H1 (cell line): Measurements from ENCODE around the gene AKR1C3. TPM values are rescaled to one million over a fixed set of nuclear protein-coding genes. Genes with fewer than 3 reads are reported as not detected.

Experiments
- CTCF ChIA-PET: fragments of 300-600 bp; sonication (Branson Sonifier 250); formaldehyde crosslinking; loops from one replicate; lab custom pipeline; 2021; ENCODE audit not compliant: partially characterized antibody; lab: Charles Lee
- POLR2A ChIA-PET: fragments of 300-600 bp; sonication (Branson Sonifier 250); formaldehyde crosslinking; loops from one replicate; lab custom pipeline; 2021; ENCODE audit warnings: inconsistent platforms; ENCODE audit not compliant: partially characterized antibody; lab: Charles Lee
- DNase-seq, 2 experiments: peaks; one replicate each; pipeline versions ENCODE4 v3.0.0 to v3.0.0-alpha.2; 2010 to 2022; ENCODE audit warnings: low spot score in 2 of 2, low read depth in 1 of 2, mixed read lengths in 1 of 2
- FAIRE-seq: peaks from 2 replicates; lab custom pipeline; 2011; peaks lifted over from hg19 to GRCh38; lab: Jason Lieb, UNC
- H2AFZ ChIP-seq: 2 replicates; pipeline ENCODE4 v1.8.1; 2012; ENCODE audit warnings: low read length, inconsistent platforms
- H2AK5ac ChIP-seq: 2 replicates; pipeline ENCODE4 v1.6.1; 2013; ENCODE audit warnings: low read depth, low read length
- H2BK120ac ChIP-seq: replicated peaks from 2 replicates; pipeline ENCODE3; 2013; ENCODE audit warnings: low read depth, low read length, inconsistent platforms
- H2BK12ac ChIP-seq: 2 replicates; pipeline ENCODE4 v1.6.1; 2013; ENCODE audit warnings: low read depth, low read length
- H2BK15ac ChIP-seq: 2 replicates; pipeline ENCODE4 v1.6.1; 2013; ENCODE audit warnings: low read length
- H2BK20ac ChIP-seq: 2 replicates; pipeline ENCODE4 v1.6.1; 2013; ENCODE audit warnings: low read length
- H2BK5ac ChIP-seq: 2 replicates; pipeline ENCODE4 v1.6.1; 2013; ENCODE audit warnings: low read depth, low read length
- H3K14ac ChIP-seq: 2 replicates; pipeline ENCODE4 v1.6.1; 2013; ENCODE audit warnings: inconsistent platforms; ENCODE audit not compliant: insufficient read length
- H3K18ac ChIP-seq: 2 replicates; pipeline ENCODE4 v1.6.1; 2013; ENCODE audit warnings: low read length; ENCODE audit errors: extremely low read depth
- H3K23ac ChIP-seq: 2 replicates; pipeline ENCODE4 v1.6.1; 2013; ENCODE audit warnings: inconsistent platforms; ENCODE audit not compliant: insufficient read length
- H3K23me2 ChIP-seq: 2 replicates; pipeline ENCODE4 v1.6.1; 2013; ENCODE audit warnings: low read depth, low read length
- H3K27ac ChIP-seq: 2 replicates; pipeline ENCODE4 v1.6.1; 2011; ENCODE audit warnings: low read depth, low read length, inconsistent platforms
- H3K27me3 ChIP-seq, 4 experiments: replicated peaks in 1 of 4; 1 replicate in 1 of 4; 2 replicates in 3 of 4; pipeline versions ENCODE4 v1.6.1 to v1.8.1; 2011 to 2013; ENCODE audit warnings: low read length in 3 of 4, mild to moderate bottlenecking in 3 of 4, inconsistent platforms in 2 of 4, mixed read lengths in 2 of 4, moderate library complexity in 1 of 4; ENCODE audit not compliant: control insufficient read depth in 3 of 4, insufficient read depth in 3 of 4; ENCODE audit errors: extremely low read depth in 1 of 4
- H3K36me3 ChIP-seq, 4 experiments: 2 replicates each; pipeline versions ENCODE4 v1.6.1 to v1.8.1; 2011 to 2013; ENCODE audit warnings: mild to moderate bottlenecking in 4 of 4, low read length in 3 of 4, moderate library complexity in 2 of 4, control low read depth in 1 of 4, inconsistent platforms in 1 of 4; ENCODE audit not compliant: insufficient read depth in 4 of 4, control insufficient read depth in 2 of 4
- H3K4ac ChIP-seq: replicated peaks from 2 replicates; pipeline ENCODE3; 2013; ENCODE audit warnings: low read length, low read depth, mixed read lengths, inconsistent platforms; ENCODE audit not compliant: insufficient read length
- H3K4me1 ChIP-seq, 4 experiments: replicated peaks in 1 of 4; 1 replicate in 1 of 4; 2 replicates in 3 of 4; pipeline versions ENCODE4 v1.6.1 to v1.8.1; 2011 to 2013; ENCODE audit warnings: low read length in 3 of 4, inconsistent platforms in 2 of 4, mixed read lengths in 1 of 4; ENCODE audit not compliant: insufficient read depth in 4 of 4, control insufficient read depth in 3 of 4
- H3K4me2 ChIP-seq, 2 experiments: 2 replicates each; pipeline versions ENCODE4 v1.6.1 to v1.8.1; 2011 to 2013; ENCODE audit warnings: low read depth in 2 of 2, low read length in 2 of 2, control low read depth in 1 of 2, inconsistent platforms in 1 of 2, mild to moderate bottlenecking in 1 of 2; ENCODE audit not compliant: insufficient read depth in 1 of 2
- H3K4me3 ChIP-seq, 4 experiments: fragments of 200-600, 300-600 bp in 1 of 4; sonication (generic), shearing (Covaris generic), sonication (Bioruptor Twin) in 1 of 4; 2 replicates each; pipeline versions ENCODE4 v1.5.1 to v1.8.1; 2011 to 2016; ENCODE audit warnings: low read length in 4 of 4, low read depth in 3 of 4, control low read depth in 2 of 4, inconsistent platforms in 2 of 4, mild to moderate bottlenecking in 2 of 4, mixed read lengths in 1 of 4, moderate library complexity in 1 of 4; ENCODE audit not compliant: insufficient read depth in 2 of 4; ENCODE audit errors: extremely low read depth in 1 of 4
- H3K56ac ChIP-seq: replicated peaks from 2 replicates; pipeline ENCODE3; 2013; ENCODE audit warnings: low read depth, mild to moderate bottlenecking, mixed read lengths, low read length, inconsistent platforms; ENCODE audit not compliant: insufficient read length
- H3K79me1 ChIP-seq: 2 replicates; pipeline ENCODE4 v1.6.1; 2013; ENCODE audit warnings: low read depth, low read length, control low read depth
- H3K79me2 ChIP-seq, 2 experiments: 2 replicates each; pipeline versions ENCODE4 v1.6.1 to v1.8.1; 2012 to 2013; ENCODE audit warnings: low read length in 2 of 2, mild to moderate bottlenecking in 2 of 2, inconsistent platforms in 1 of 2; ENCODE audit not compliant: insufficient read depth in 2 of 2, control insufficient read depth in 1 of 2
- H3K9ac ChIP-seq, 4 experiments: replicated peaks in 1 of 4; 1 replicate in 1 of 4; 2 replicates in 3 of 4; pipeline versions ENCODE4 v1.6.1 to v1.8.1; 2011 to 2013; ENCODE audit warnings: low read depth in 3 of 4, low read length in 3 of 4, control low read depth in 2 of 4, mild to moderate bottlenecking in 2 of 4, moderate library complexity in 2 of 4, inconsistent platforms in 1 of 4; ENCODE audit errors: extremely low read depth in 1 of 4
- H3K9me3 ChIP-seq, 2 experiments: 2 replicates each; pipeline versions ENCODE4 v1.6.1 to v1.8.1; 2012 to 2013; ENCODE audit warnings: mild to moderate bottlenecking in 2 of 2, moderate library complexity in 2 of 2, control low read depth in 1 of 2, inconsistent platforms in 1 of 2, low read depth in 1 of 2, low read length in 1 of 2, mixed read lengths in 1 of 2; ENCODE audit not compliant: insufficient read depth in 2 of 2
- H4K20me1 ChIP-seq, 2 experiments: replicated peaks in 1 of 2; 2 replicates each; pipeline versions ENCODE3 to v1.8.1; 2011 to 2013; ENCODE audit warnings: inconsistent platforms in 2 of 2, low read length in 2 of 2, mild to moderate bottlenecking in 1 of 2; ENCODE audit not compliant: insufficient read depth in 2 of 2, control insufficient read depth in 1 of 2
- H4K5ac ChIP-seq: 2 replicates; pipeline ENCODE4 v1.6.1; 2013; ENCODE audit warnings: low read length, low read depth, mixed read lengths, inconsistent platforms; ENCODE audit not compliant: insufficient read length
- H4K8ac ChIP-seq: 2 replicates; pipeline ENCODE4 v1.8.0; 2013; ENCODE audit warnings: mild to moderate bottlenecking, moderate library complexity, low read length, inconsistent platforms; ENCODE audit not compliant: insufficient read depth; ENCODE audit errors: extremely low read depth
- H4K91ac ChIP-seq: replicated peaks from 2 replicates; pipeline ENCODE3; 2013; ENCODE audit warnings: low read length, mixed read lengths, inconsistent platforms; ENCODE audit not compliant: insufficient read length
- BACH1 ChIP-seq: IDR thresholded peaks from 2 replicates; pipeline ENCODE4 v1.6.1; 2012; ENCODE audit warnings: low read length, improper control_type of control experiment
- CTBP2 ChIP-seq: IDR thresholded peaks from 2 replicates; pipeline ENCODE4 v1.7.0; 2011; ENCODE audit warnings: borderline replicate concordance, mild to moderate bottlenecking, moderate library complexity, mixed read lengths, low read length; ENCODE audit not compliant: insufficient read depth, insufficient read length
- POLR2A ChIP-seq, 2 experiments: IDR thresholded peaks; 1 replicate in 1 of 2; 2 replicates in 1 of 2; pipeline ENCODE4 v1.6.1; 2011; ENCODE audit warnings: low read depth in 2 of 2, low read length in 2 of 2, mild to moderate bottlenecking in 2 of 2; ENCODE audit errors: control extremely low read depth in 1 of 2
- RBBP5 ChIP-seq: IDR thresholded peaks from 2 replicates; pipeline ENCODE4 v1.7.1; 2012; ENCODE audit warnings: low read depth, mild to moderate bottlenecking, inconsistent platforms, low read length, moderate library complexity, borderline replicate concordance
- SRF ChIP-seq: IDR thresholded peaks from 2 replicates; pipeline ENCODE4 v1.6.1; 2011; ENCODE audit warnings: mild to moderate bottlenecking, low read depth, low read length, moderate library complexity
- ZNF274 ChIP-seq: IDR thresholded peaks from 2 replicates; pipeline ENCODE4 v1.7.0; 2012; ENCODE audit warnings: low read length, borderline replicate concordance; ENCODE audit errors: extremely low read depth
- WGBS, 2 experiments: shearing (Covaris generic) in 1 of 2; methylation state at CpG; one replicate each; pipeline versions ENCODE4 v1.1.6 to v1.1.7; 2013 to 2015; ENCODE audit warnings: low lambda C conversion rate in 2 of 2, mixed read lengths in 2 of 2, inconsistent platforms in 1 of 2, low coverage in 1 of 2, missing lambda C conversion rate in 1 of 2; ENCODE audit not compliant: insufficient replicate concordance in 2 of 2, insufficient coverage in 1 of 2, insufficient read length in 1 of 2; ENCODE audit errors: extremely low coverage in 1 of 2, missing lambda C conversion rate in 1 of 2; 5-methylcytosine and 5-hydroxymethylcytosine counted together
- polyA plus RNA-seq, 7 experiments: library from polyadenylated mRNA; depleted of rRNA in 3 of 7; stranded (reverse) in 5 of 7; unstranded in 2 of 7; fragments of >200 nt in 5 of 7; fragments of 200-250 nt in 2 of 7; gene quantifications; 1 replicate in 5 of 7; 2 replicates in 1 of 7; 4 replicates in 1 of 7; pipeline versions ENCODE4 v1.2.1 to v1.2.3, GENCODE V29; 2011 to 2013; ENCODE audit warnings: missing spikeins in 2 of 7, mixed read lengths in 2 of 7
- total RNA-seq: library from RNA; stranded (reverse); fragmentation: NEBNext Ultra II Directional; extraction: Animal tissue kit (Norgen Biotek cat#: 25700); gene quantifications from 2 replicates; pipeline ENCODE4 v1.2.1, GENCODE V29; 2021

AKR1C3 gene
- total and polyA plus RNA-seq, 2 of the 8 experiments (the other 6 are each of a cell fraction or from before 2014, with no cell fraction given): 4.6 to 6.9 TPM

DNA sequence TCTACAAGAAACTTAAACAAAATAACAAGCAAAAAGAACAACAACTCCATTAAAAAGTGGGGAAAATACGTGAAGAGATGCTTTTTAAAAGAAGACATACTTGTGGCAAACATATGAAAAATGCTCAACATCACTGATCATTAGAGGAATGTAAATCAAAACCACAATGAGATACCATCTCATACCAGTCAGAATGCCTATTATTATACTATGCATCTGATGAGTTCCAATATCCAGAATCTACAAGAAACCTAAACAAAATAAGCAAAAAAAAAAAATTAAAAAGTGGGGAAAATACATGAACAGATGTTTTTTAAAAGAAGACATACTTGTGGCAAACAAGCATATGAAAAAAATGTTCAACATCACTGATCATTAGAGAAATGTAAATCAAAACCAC, 29.6 kb upstream of the AKR1C3 start:
- no peak for FAIRE-seq
- no peak overlapping the region for H3K18ac ChIP-seq
- no peaks in the 10 kb centered on the region for H3K79me1 ChIP-seq
- no peaks in the 10 kb centered on the region for H3K23me2 ChIP-seq
- H3K23ac ChIP-seq: no peak overlapping the region
- ChIA-PET POLR2A (no interaction called here), CTCF (interaction anchor here (1.8 kb wide), 1 partner anchor 25 kb away, joined by 7 read pairs; no protein-coding TSS in a partner anchor)
- no peaks in the 10 kb centered on the region for H3K27me3 ChIP-seq
- TF ChIP-seq CTBP2: no peak
- TF ChIP-seq RBBP5: no peak
- TF ChIP-seq ZNF274: no peak
- TF ChIP-seq BACH1: no peak
- TF ChIP-seq SRF: no peak
- no peak for TF ChIP-seq POLR2A (IDR thresholded peaks at IDR 0.05; ENCODE audit: control extremely low read depth in 1 of 2, low read depth in 2 of 2, low read length in 2 of 2)
- no peak overlapping the region for H3K4me3 ChIP-seq
- no peak overlapping the region for H2AFZ ChIP-seq
- peaks cover 6 to 11% of the 10 kb centered on the region in 2 experiments; a peak in 2 of 4 replicates for H3K9me3 ChIP-seq
- H2BK120ac ChIP-seq: no peak overlapping the region
- no peak overlapping the region for H3K14ac ChIP-seq
- no peaks in the 10 kb centered on the region for H4K20me1 ChIP-seq
- H3K4me2 ChIP-seq: no peak overlapping the region
- H2AK5ac ChIP-seq: no peak overlapping the region
- no peak overlapping the region for H2BK5ac ChIP-seq
- no peaks in the 10 kb centered on the region for H3K36me3 ChIP-seq
- no peak overlapping the region for H4K91ac ChIP-seq
- no peak overlapping the region for H3K4ac ChIP-seq
- H2BK15ac ChIP-seq: no peak overlapping the region
- H3K9ac ChIP-seq: no peak overlapping the region
- H4K5ac ChIP-seq: no peak overlapping the region
- no peaks in the 10 kb centered on the region for H3K4me1 ChIP-seq
- H3K56ac ChIP-seq: no peak overlapping the region
- H3K27ac ChIP-seq: no peak overlapping the region
- H3K79me2 ChIP-seq: no peaks in the 10 kb centered on the region
- no peak overlapping the region for H2BK20ac ChIP-seq
- no peak for DNase-seq
- no peak overlapping the region for H4K8ac ChIP-seq
- H2BK12ac ChIP-seq: no peak overlapping the region
- 95% methylated on average over 1 of the region's 1 CpG; no CpG with 5 or more reads in 1 of the 2 experiments for WGBS, 2 experiments
